Measurements from ENCODE around the gene STAMBP. TPM values are rescaled to one million over a fixed set of nuclear protein-coding genes. Genes with fewer than 3 reads are reported as not detected.

The STAMBP gene
- total and polyA plus RNA-seq, 2 donors (not counting 1 experiment from before 2014, with no cell fraction given): 23.3 to 44.2 TPM

GRCh38 chr2:73916666-73917065, 87.9 kb downstream of the STAMBP start:
- H3K9ac ChIP-seq (ENCODE audit: insufficient read depth, low read length): no peak overlapping the region
- H3K9me3 ChIP-seq (ENCODE audit: control insufficient read depth, insufficient read depth, low read depth, low read length): no peaks in the 10 kb centered on the region
- H2AFZ ChIP-seq (ENCODE audit: low read length): no peak overlapping the region
- no peak overlapping the region for H3K27ac ChIP-seq (ENCODE audit: insufficient read depth, low read length)
- peaks cover 7% of the 10 kb centered on the region for H3K36me3 ChIP-seq (ENCODE audit: control insufficient read depth, insufficient read depth, low read length)
- H3K4me2 ChIP-seq (ENCODE audit: extremely low read depth, insufficient read depth, low read length): no peak overlapping the region
- H3K27me3 ChIP-seq (ENCODE audit: control insufficient read depth, insufficient read depth, low read length): no peaks in the 10 kb centered on the region
- H4K20me1 ChIP-seq (ENCODE audit: control insufficient read depth, extremely low read depth, insufficient read depth, low read length): no peaks in the 10 kb centered on the region
- no peak overlapping the region for H3K4me3 ChIP-seq (replicated peaks in 1 of 4; ENCODE audit: control extremely low read depth in 1 of 4, insufficient read depth in 1 of 4, low read depth in 3 of 4, low read length in 4 of 4)
- H3K4me1 ChIP-seq (ENCODE audit: control insufficient read depth, extremely low read depth, insufficient read depth, low read length): no peaks in the 10 kb centered on the region
- no peak for TF ChIP-seq CTCF (conservative IDR thresholded peaks at IDR 0.05 in 1 of 2, IDR thresholded peaks at IDR 0.05 in 1 of 2; ENCODE audit: low read depth in 1 of 2, low read length in 2 of 2)
- no peak for TF ChIP-seq EZH2 (IDR thresholded peaks at IDR 0.05; ENCODE audit: low read length, missing control alignments)
- H3K79me2 ChIP-seq (ENCODE audit: control insufficient read depth, insufficient read depth, low read length): no peaks in the 10 kb centered on the region
- no peak for DNase-seq (ENCODE audit: low read depth in 2 of 2)

GRCh38 chr2:73917296-73917695, 88.5 kb downstream of the STAMBP start:
- Histone ChIP-seq H3K79me2 (ENCODE audit: control insufficient read depth, insufficient read depth, low read length) (no peaks in the 10 kb centered on the region), H3K9ac (ENCODE audit: insufficient read depth, low read length) (no peak overlapping the region), H3K27ac (ENCODE audit: insufficient read depth, low read length) (no peak overlapping the region), H3K36me3 (ENCODE audit: control insufficient read depth, insufficient read depth, low read length) (peaks cover 7% of the 10 kb centered on the region), H2AFZ (ENCODE audit: low read length) (no peak overlapping the region), H3K4me2 (ENCODE audit: extremely low read depth, insufficient read depth, low read length) (no peak overlapping the region), H3K9me3 (ENCODE audit: control insufficient read depth, insufficient read depth, low read depth, low read length) (no peaks in the 10 kb centered on the region), H3K4me3 (replicated peaks in 1 of 4; ENCODE audit: control extremely low read depth in 1 of 4, insufficient read depth in 1 of 4, low read depth in 3 of 4, low read length in 4 of 4) (no peak overlapping the region), H3K27me3 (ENCODE audit: control insufficient read depth, insufficient read depth, low read length) (no peaks in the 10 kb centered on the region), H4K20me1 (ENCODE audit: control insufficient read depth, extremely low read depth, insufficient read depth, low read length) (no peaks in the 10 kb centered on the region), H3K4me1 (ENCODE audit: control insufficient read depth, extremely low read depth, insufficient read depth, low read length) (no peaks in the 10 kb centered on the region)
- DNase-seq (ENCODE audit: low read depth in 2 of 2): no peak
- TF ChIP-seq EZH2 (IDR thresholded peaks at IDR 0.05; ENCODE audit: low read length, missing control alignments): no peak
- no peak for TF ChIP-seq CTCF (conservative IDR thresholded peaks at IDR 0.05 in 1 of 2, IDR thresholded peaks at IDR 0.05 in 1 of 2; ENCODE audit: low read depth in 1 of 2, low read length in 2 of 2)

- TF ChIP-seq CTCF (conservative IDR thresholded peaks at IDR 0.05 in 1 of 2, IDR thresholded peaks at IDR 0.05 in 1 of 2; ENCODE audit: low read depth in 1 of 2, low read length in 2 of 2) (no peak), EZH2 (IDR thresholded peaks at IDR 0.05; ENCODE audit: low read length, missing control alignments) (no peak)
- no peaks in the 10 kb centered on the region for H3K27me3 ChIP-seq (ENCODE audit: control insufficient read depth, insufficient read depth, low read length)
- peaks cover 7% of the 10 kb centered on the region for H3K36me3 ChIP-seq (ENCODE audit: control insufficient read depth, insufficient read depth, low read length)
Measured at GRCh38 chr2:73917696-73918207, 89.0 kb downstream of the STAMBP start.

More at GRCh38 chr2:73917696-73918207, 89.0 kb downstream of the STAMBP start:
- no peak overlapping the region for H2AFZ ChIP-seq (ENCODE audit: low read length)
- H3K4me3 ChIP-seq (replicated peaks in 1 of 4; ENCODE audit: control extremely low read depth in 1 of 4, insufficient read depth in 1 of 4, low read depth in 3 of 4, low read length in 4 of 4): no peak overlapping the region
- no peaks in the 10 kb centered on the region for H4K20me1 ChIP-seq (ENCODE audit: control insufficient read depth, extremely low read depth, insufficient read depth, low read length)
- H3K9me3 ChIP-seq (ENCODE audit: control insufficient read depth, insufficient read depth, low read depth, low read length): no peaks in the 10 kb centered on the region
- H3K27ac ChIP-seq (ENCODE audit: insufficient read depth, low read length): no peak overlapping the region
- H3K9ac ChIP-seq (ENCODE audit: insufficient read depth, low read length): no peak overlapping the region
- DNase-seq (ENCODE audit: low read depth in 2 of 2): no peak
- no peak overlapping the region for H3K4me2 ChIP-seq (ENCODE audit: extremely low read depth, insufficient read depth, low read length)
- H3K4me1 ChIP-seq (ENCODE audit: control insufficient read depth, extremely low read depth, insufficient read depth, low read length): no peaks in the 10 kb centered on the region
- H3K79me2 ChIP-seq (ENCODE audit: control insufficient read depth, insufficient read depth, low read length): no peaks in the 10 kb centered on the region
